HepG2 (cell line): ENCODE results near the gene PC. TPM values are rescaled to one million over a fixed set of nuclear protein-coding genes. Genes with fewer than 3 reads are reported as not detected.

Experiments used
- KAT2B ChIP-seq: fragments of 150-350 bp; IDR thresholded peaks from 2 replicates; pipeline ENCODE4 v1.6.1; 2014; ENCODE audit warnings: low read depth, low read length, borderline replicate concordance
- MBNL3 ChIP-seq: fragments of 250-450 bp; sonication (Bioruptor Pico); conservative IDR thresholded peaks from 2 replicates; pipeline ENCODE4 v1.8.0; 2022; ENCODE audit warnings: mild to moderate bottlenecking, inconsistent platforms
- NFAT5 ChIP-seq: sonication (generic); formaldehyde crosslinking; IDR thresholded peaks from 2 replicates; pipeline ENCODE4 v1.4.0; 2020; ENCODE audit warnings: missing genetic modification reagents
- POLR2G ChIP-seq: fragments of 200-400 bp; formaldehyde crosslinking; IDR thresholded peaks from 2 replicates; pipeline ENCODE4 v1.6.1; 2018; ENCODE audit warnings: mild to moderate bottlenecking, low read depth, low read length, moderate library complexity
- TCF7L2 ChIP-seq: IDR thresholded peaks from 2 replicates; pipeline ENCODE4 v1.6.1; 2011; ENCODE audit warnings: mild to moderate bottlenecking, low read depth, low read length, moderate library complexity
- ZFP41 ChIP-seq: sonication (generic); formaldehyde crosslinking; IDR thresholded peaks from 2 replicates; pipeline ENCODE4 v1.4.0; 2020; ENCODE audit warnings: mild to moderate bottlenecking, missing genetic modification reagents, borderline replicate concordance
- ZNF34 ChIP-seq: sonication (generic); formaldehyde crosslinking; IDR thresholded peaks from 2 replicates; pipeline ENCODE4 v1.4.0; 2020; ENCODE audit warnings: mild to moderate bottlenecking, missing genetic modification reagents, borderline replicate concordance
- ZNF354B ChIP-seq: sonication (generic); formaldehyde crosslinking; IDR thresholded peaks from 2 replicates; pipeline ENCODE4 v1.8.0; 2022; ENCODE audit warnings: mild to moderate bottlenecking, missing genetic modification reagents
- ZNF432 ChIP-seq: sonication (generic); formaldehyde crosslinking; IDR thresholded peaks from 2 replicates; pipeline ENCODE4 v1.5.0; 2020; ENCODE audit warnings: missing genetic modification reagents, mild to moderate bottlenecking, borderline replicate concordance
- ZNF607 ChIP-seq: sonication (generic); formaldehyde crosslinking; IDR thresholded peaks from 2 replicates; pipeline ENCODE4 v1.5.1; 2020; ENCODE audit warnings: missing genetic modification reagents, mild to moderate bottlenecking, borderline replicate concordance
- ZNF703 ChIP-seq: sonication (generic); formaldehyde crosslinking; IDR thresholded peaks from 2 replicates; pipeline ENCODE4 v1.5.1; 2020; ENCODE audit warnings: missing genetic modification reagents, mild to moderate bottlenecking, moderate library complexity, borderline replicate concordance
- ZNF75D ChIP-seq: sonication (generic); formaldehyde crosslinking; IDR thresholded peaks from 2 replicates; pipeline ENCODE4 v1.8.1; 2023; ENCODE audit warnings: missing genetic modification reagents, mild to moderate bottlenecking, borderline replicate concordance
- ZSCAN25 ChIP-seq: sonication (generic); formaldehyde crosslinking; IDR thresholded peaks from 2 replicates; pipeline ENCODE4 v1.8.0; 2022; ENCODE audit warnings: mild to moderate bottlenecking, missing genetic modification reagents
- polyA plus RNA-seq, 8 experiments: library from polyadenylated mRNA; depleted of rRNA in 3 of 8; stranded (reverse) in 7 of 8; unstranded in 1 of 8; fragments of >200 nt; fragmentation: Illumina TruSeq in 4 of 8; extraction: Trizol in 4 of 8; gene quantifications; 2 replicates each; pipeline versions ENCODE4 v1.2.1 to v1.2.3, GENCODE V29; 2011 to 2016; ENCODE audit warnings: low read depth in 4 of 8, missing spikeins in 1 of 8, mixed read lengths in 1 of 8; ENCODE audit not compliant: insufficient read depth in 1 of 8
- total RNA-seq, 5 experiments: library from RNA; depleted of rRNA; stranded (reverse); fragments of >200 nt; fragmentation: Illumina TruSeq; extraction: Trizol; gene quantifications; 2 replicates each; pipeline ENCODE4 v1.2.3, GENCODE V29; 2016; ENCODE audit warnings: low read depth in 1 of 5
- TF ChIP-seq, protein P1 (sequence below), 2 experiments: sonication (generic) in 1 of 2; formaldehyde crosslinking in 1 of 2; IDR thresholded peaks; 2 replicates each; pipeline versions ENCODE4 v1.4.0 to v1.6.1; 2016 to 2020; ENCODE audit warnings: borderline replicate concordance in 1 of 2, low read depth in 1 of 2, mild to moderate bottlenecking in 1 of 2, missing genetic modification reagents in 1 of 2
- TF ChIP-seq, protein P2 (sequence below): fragments of 450-650 bp; IDR thresholded peaks from 2 replicates; pipeline ENCODE4 v1.6.1; 2016
- TF ChIP-seq, protein P3 (sequence below): sonication (generic); formaldehyde crosslinking; IDR thresholded peaks from 2 replicates; pipeline ENCODE4 v1.5.0; 2020; ENCODE audit warnings: mild to moderate bottlenecking, low read depth, missing genetic modification reagents, borderline replicate concordance

The PC gene
- total and polyA plus RNA-seq, 2 of the 13 experiments (the other 11 are each of a cell fraction or from before 2014, with no cell fraction given), result 29.0 to 39.0 TPM

DNA sequence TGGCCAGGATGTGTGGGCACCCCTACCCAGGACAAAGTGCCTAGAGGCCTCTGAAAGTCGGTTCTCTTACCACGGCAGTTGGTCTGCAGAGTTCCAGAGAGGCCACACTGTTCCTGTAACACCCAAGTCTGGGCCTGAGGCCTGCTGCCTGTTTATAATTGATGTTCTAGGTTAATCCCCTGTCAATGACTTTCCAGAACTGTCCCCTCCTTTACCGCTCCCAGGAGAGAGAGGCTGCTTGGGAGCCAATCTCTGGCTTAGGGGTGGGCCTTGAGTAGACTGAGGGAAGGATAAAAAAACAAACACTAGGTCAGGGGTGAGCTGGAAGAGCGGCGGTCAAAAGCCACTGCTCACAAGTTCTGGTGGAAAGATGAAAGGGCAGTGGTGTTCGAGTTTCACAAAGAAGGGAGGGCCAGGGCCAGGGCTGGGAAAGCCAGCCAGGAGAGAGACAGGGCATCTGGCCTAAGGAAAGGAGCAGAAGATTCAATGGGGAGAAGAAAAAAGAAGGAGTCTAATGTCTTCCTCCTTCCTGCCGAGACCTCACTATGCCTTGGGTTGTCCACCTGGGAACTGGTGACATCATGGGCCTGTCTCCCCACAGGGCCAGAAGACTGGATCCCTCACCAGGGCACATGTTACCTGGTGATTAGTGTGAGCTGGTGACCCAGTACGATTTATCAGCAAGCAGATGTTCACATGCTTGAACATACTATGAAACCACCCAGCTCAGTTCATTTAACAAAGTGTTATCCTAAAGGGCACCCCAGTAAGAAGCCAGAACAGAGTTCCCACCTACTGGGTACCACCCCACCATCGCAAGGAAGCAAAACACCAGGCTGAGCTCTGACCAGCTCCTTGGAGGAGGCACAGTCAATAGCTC is 50.2 kb downstream of the PC start (continued):
- TF ChIP-seq NFAT5 (CRISPR knock-in tag) (no peak), ZNF354B (CRISPR knock-in tag) (0 out of 2 replicates have a peak, but pooled peaks have one; percentile 27), ZNF75D (CRISPR knock-in tag) (no peak), KAT2B (no peak), POLR2G (peak; percentile 51; the same call in 1 of the 2 replicates), ZNF432 (CRISPR knock-in tag) (no peak), ZNF703 (CRISPR knock-in tag) (no peak), ZNF34 (no peak), ZFP41 (CRISPR knock-in tag) (no peak), TCF7L2 (peak; percentile 54; the same call in 1 of the 2 replicates), ZNF607 (CRISPR knock-in tag) (0 out of 2 replicates have a peak, but pooled peaks have one; percentile 40), ZSCAN25 (CRISPR knock-in tag) (peak; percentile 69; the same call in 1 of the 2 replicates), MBNL3 (CRISPR knock-in tag) (no peak)
- TF ChIP-seq, protein P1, sequence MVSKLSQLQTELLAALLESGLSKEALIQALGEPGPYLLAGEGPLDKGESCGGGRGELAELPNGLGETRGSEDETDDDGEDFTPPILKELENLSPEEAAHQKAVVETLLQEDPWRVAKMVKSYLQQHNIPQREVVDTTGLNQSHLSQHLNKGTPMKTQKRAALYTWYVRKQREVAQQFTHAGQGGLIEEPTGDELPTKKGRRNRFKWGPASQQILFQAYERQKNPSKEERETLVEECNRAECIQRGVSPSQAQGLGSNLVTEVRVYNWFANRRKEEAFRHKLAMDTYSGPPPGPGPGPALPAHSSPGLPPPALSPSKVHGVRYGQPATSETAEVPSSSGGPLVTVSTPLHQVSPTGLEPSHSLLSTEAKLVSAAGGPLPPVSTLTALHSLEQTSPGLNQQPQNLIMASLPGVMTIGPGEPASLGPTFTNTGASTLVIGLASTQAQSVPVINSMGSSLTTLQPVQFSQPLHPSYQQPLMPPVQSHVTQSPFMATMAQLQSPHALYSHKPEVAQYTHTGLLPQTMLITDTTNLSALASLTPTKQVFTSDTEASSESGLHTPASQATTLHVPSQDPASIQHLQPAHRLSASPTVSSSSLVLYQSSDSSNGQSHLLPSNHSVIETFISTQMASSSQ (IDR thresholded peaks at IDR 0.05; ENCODE audit: low read depth), result no peak
- TF ChIP-seq, protein P1 (CRISPR knock-in tag; IDR thresholded peaks at IDR 0.05; ENCODE audit: borderline replicate concordance), result peak; percentile 36; the same call in 1 of the 2 replicates
- TF ChIP-seq, protein P2, sequence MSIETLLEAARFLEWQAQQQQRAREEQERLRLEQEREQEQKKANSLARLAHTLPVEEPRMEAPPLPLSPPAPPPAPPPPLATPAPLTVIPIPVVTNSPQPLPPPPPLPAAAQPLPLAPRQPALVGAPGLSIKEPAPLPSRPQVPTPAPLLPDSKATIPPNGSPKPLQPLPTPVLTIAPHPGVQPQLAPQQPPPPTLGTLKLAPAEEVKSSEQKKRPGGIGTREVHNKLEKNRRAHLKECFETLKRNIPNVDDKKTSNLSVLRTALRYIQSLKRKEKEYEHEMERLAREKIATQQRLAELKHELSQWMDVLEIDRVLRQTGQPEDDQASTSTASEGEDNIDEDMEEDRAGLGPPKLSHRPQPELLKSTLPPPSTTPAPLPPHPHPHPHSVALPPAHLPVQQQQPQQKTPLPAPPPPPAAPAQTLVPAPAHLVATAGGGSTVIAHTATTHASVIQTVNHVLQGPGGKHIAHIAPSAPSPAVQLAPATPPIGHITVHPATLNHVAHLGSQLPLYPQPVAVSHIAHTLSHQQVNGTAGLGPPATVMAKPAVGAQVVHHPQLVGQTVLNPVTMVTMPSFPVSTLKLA, result no peak
- TF ChIP-seq, protein P3, sequence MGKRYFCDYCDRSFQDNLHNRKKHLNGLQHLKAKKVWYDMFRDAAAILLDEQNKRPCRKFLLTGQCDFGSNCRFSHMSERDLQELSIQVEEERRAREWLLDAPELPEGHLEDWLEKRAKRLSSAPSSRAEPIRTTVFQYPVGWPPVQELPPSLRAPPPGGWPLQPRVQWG (CRISPR knock-in tag), result no peak
